Retina (tissue), 1 donor: Measurements from ENCODE around the gene HNRNPC.
"Not testable (repeated sequence)": the region's sequence is repeated elsewhere in the genome, so short reads cannot be mapped to it uniquely, and the experiment has no call there.

Experiments
- DNase-seq: peaks from one replicate; pipeline ENCODE4 v3.0.0-alpha.2; 2016

HNRNPC gene

GRCh38 chr14:21269252-21270046 lies at the start of gene HNRNPC:
HNRNPC (minus strand) TSS chr14:21269442; CDS start chr14:21234193, 35,249 bp downstream.
- peak; percentile 100 for DNase-seq

GRCh38 chr14:21317398-21317797 lies 48.2 kb upstream of the HNRNPC start:
- DNase-seq: no peak

GRCh38 chr14:21313512-21313911 lies 44.3 kb upstream of the HNRNPC start:
- no peak for DNase-seq

GRCh38 chr14:21311614-21312013 lies 42.4 kb upstream of the HNRNPC start:
- no peak for DNase-seq

GRCh38 chr14:21309956-21310355 lies 40.7 kb upstream of the HNRNPC start:
- no peak for DNase-seq

GRCh38 chr14:21309238-21309636 lies 40.0 kb upstream of the HNRNPC start:
- DNase-seq: no peak

- DNase-seq: peak; percentile 82
These were observed 39.4 kb upstream of the HNRNPC start for GRCh38 chr14:21308479-21309237.

GRCh38 chr14:21308132-21308478 lies 38.9 kb upstream of the HNRNPC start:
- DNase-seq: peak; percentile 7

- DNase-seq: no peak
These were observed 38.4 kb upstream of the HNRNPC start for GRCh38 chr14:21307637-21308036.

- not testable (repeated sequence) for DNase-seq
These were observed 33.5 kb upstream of the HNRNPC start for GRCh38 chr14:21302836-21303140.

- DNase-seq: peak; percentile 25
These were observed 33.0 kb upstream of the HNRNPC start for GRCh38 chr14:21302013-21302835.

- DNase-seq: peak; percentile 77
These were observed 31.6 kb upstream of the HNRNPC start for GRCh38 chr14:21300892-21301291.

- DNase-seq: no peak
These were observed 30.4 kb upstream of the HNRNPC start for GRCh38 chr14:21299562-21300130.

- DNase-seq: no peak
These were observed 29.1 kb upstream of the HNRNPC start for GRCh38 chr14:21298358-21298757.

GRCh38 chr14:21294026-21294425 lies 24.8 kb upstream of the HNRNPC start:
- DNase-seq: not testable (repeated sequence)

- DNase-seq: no peak
These were observed 17.9 kb upstream of the HNRNPC start for GRCh38 chr14:21287168-21287567.

GRCh38 chr14:21286516-21286915 lies 17.3 kb upstream of the HNRNPC start:
- not testable (repeated sequence) for DNase-seq

- DNase-seq: not testable (repeated sequence)
These were observed 12.7 kb upstream of the HNRNPC start for GRCh38 chr14:21281917-21282316.

- DNase-seq: no peak
These were observed 10.5 kb upstream of the HNRNPC start, which contains the start of gene RPGRIP1 for GRCh38 chr14:21279783-21280182. RPGRIP1 (plus strand) TSS chr14:21280083; CDS start chr14:21287977, 7,894 bp downstream.

- DNase-seq: no peak
These were observed 9.4 kb upstream of the HNRNPC start for GRCh38 chr14:21278632-21279031.

GRCh38 chr14:21275261-21275858 lies 6.1 kb upstream of the HNRNPC start:
- peak; percentile 40 for DNase-seq

- not testable (repeated sequence) for DNase-seq
These were observed 3.4 kb upstream of the HNRNPC start for GRCh38 chr14:21272661-21273060.
